Liver (tissue), 9 donors: ENCODE measurements around the gene CAMSAP1. TPM values are rescaled to one million over a fixed set of nuclear protein-coding genes. Genes with fewer than 3 reads are reported as not detected.

Experiments used
- DNase-seq: peaks from one replicate; pipeline ENCODE4 v3.0.0-alpha.2; 2017; ENCODE audit warnings: low spot score
- H3K27ac ChIP-seq, 2 donors: one replicate each; pipeline ENCODE4 v1.7.0; 2013; ENCODE audit warnings: inconsistent platforms in 2 of 2, low read length in 2 of 2, control low read depth in 1 of 2, low read depth in 1 of 2, mild to moderate bottlenecking in 1 of 2
- H3K27me3 ChIP-seq, 4 donors: one replicate each; pipeline versions ENCODE4 v1.6.1 to v1.7.0; 2013; ENCODE audit warnings: low read length in 3 of 4, inconsistent platforms in 1 of 4, mild to moderate bottlenecking in 1 of 4, moderate library complexity in 1 of 4; ENCODE audit not compliant: control insufficient read depth in 4 of 4, insufficient read depth in 4 of 4
- H3K36me3 ChIP-seq, 4 donors: one replicate each; pipeline versions ENCODE4 v1.6.1 to v1.7.0; 2013; ENCODE audit warnings: low read length in 3 of 4, mild to moderate bottlenecking in 3 of 4, low read depth in 1 of 4, moderate library complexity in 1 of 4; ENCODE audit not compliant: control insufficient read depth in 4 of 4, insufficient read depth in 3 of 4
- H3K4me1 ChIP-seq, 4 donors: one replicate each; pipeline versions ENCODE4 v1.6.1 to v1.7.0; 2013; ENCODE audit warnings: low read length in 3 of 4, mild to moderate bottlenecking in 3 of 4, moderate library complexity in 1 of 4; ENCODE audit not compliant: control insufficient read depth in 4 of 4, insufficient read depth in 4 of 4
- H3K4me3 ChIP-seq, 3 donors: one replicate each; pipeline versions ENCODE4 v1.6.1 to v1.7.0; 2013; ENCODE audit warnings: low read length in 3 of 3, control low read depth in 1 of 3, low read depth in 1 of 3, mild to moderate bottlenecking in 1 of 3
- H3K9ac ChIP-seq, 2 donors: one replicate each; pipeline ENCODE4 v1.7.0; 2013; ENCODE audit warnings: low read length in 2 of 2, mild to moderate bottlenecking in 2 of 2, moderate library complexity in 2 of 2, control low read depth in 1 of 2, low read depth in 1 of 2
- H3K9me3 ChIP-seq, 4 donors: one replicate each; pipeline versions ENCODE4 v1.6.1 to v1.7.0; 2013; ENCODE audit warnings: low read length in 3 of 4; ENCODE audit not compliant: control insufficient read depth in 4 of 4
- EGR1 ChIP-seq, 2 donors: IDR thresholded peaks; 2 replicates each; pipeline ENCODE4 v1.6.1; 2016 to 2018; ENCODE audit warnings: antibody characterized with exemption in 2 of 2, low read depth in 2 of 2
- FOXA1 ChIP-seq: IDR thresholded peaks from 2 replicates; pipeline ENCODE4 v1.6.1; 2016; ENCODE audit warnings: antibody characterized with exemption
- FOXA2 ChIP-seq: IDR thresholded peaks from 2 replicates; pipeline ENCODE4 v1.6.1; 2016; ENCODE audit warnings: antibody characterized with exemption
- GABPA ChIP-seq, 2 donors: IDR thresholded peaks in 1 of 2; conservative IDR thresholded peaks in 1 of 2; 2 replicates each; pipeline ENCODE4 v1.6.1; 2016; ENCODE audit warnings: antibody characterized with exemption in 2 of 2, mild to moderate bottlenecking in 1 of 2, moderate library complexity in 1 of 2
- HNF4A ChIP-seq, 2 donors: conservative IDR thresholded peaks; 2 replicates each; pipeline ENCODE4 v1.6.1; 2016; ENCODE audit warnings: antibody characterized with exemption in 2 of 2, mild to moderate bottlenecking in 2 of 2
- HNF4G ChIP-seq: IDR thresholded peaks from 2 replicates; pipeline ENCODE4 v1.6.1; 2016; ENCODE audit warnings: antibody characterized with exemption
- JUND ChIP-seq, 2 donors: IDR thresholded peaks; 2 replicates each; pipeline ENCODE4 v1.6.1; 2016; ENCODE audit warnings: antibody characterized with exemption in 2 of 2
- NR2F2 ChIP-seq: IDR thresholded peaks from 2 replicates; pipeline ENCODE4 v1.6.1; 2016; ENCODE audit warnings: antibody characterized with exemption
- RAD21 ChIP-seq, 2 donors: IDR thresholded peaks; 2 replicates each; pipeline ENCODE4 v1.6.1; 2016; ENCODE audit warnings: antibody characterized with exemption in 2 of 2, mild to moderate bottlenecking in 2 of 2
- RXRA ChIP-seq, 2 donors: IDR thresholded peaks; 2 replicates each; pipeline ENCODE4 v1.6.1; 2017 to 2018; ENCODE audit warnings: antibody characterized with exemption in 2 of 2, mild to moderate bottlenecking in 1 of 2
- SP1 ChIP-seq: IDR thresholded peaks from 2 replicates; pipeline ENCODE4 v1.6.1; 2018; ENCODE audit warnings: antibody characterized with exemption, mild to moderate bottlenecking
- TAF1 ChIP-seq: conservative IDR thresholded peaks from 2 replicates; pipeline ENCODE4 v1.6.1; 2016; ENCODE audit warnings: antibody characterized with exemption, mild to moderate bottlenecking
- YY1 ChIP-seq: IDR thresholded peaks from 2 replicates; pipeline ENCODE4 v1.6.1; 2016; ENCODE audit warnings: antibody characterized with exemption, mild to moderate bottlenecking
- WGBS: extraction: QIAGEN DNeasy Blood & Tissue Kit; methylation state at CpG from one replicate; pipeline ENCODE4 v1.1.7; 2013; 5-methylcytosine and 5-hydroxymethylcytosine counted together
- polyA plus RNA-seq, 2 donors: library from polyadenylated mRNA; stranded (reverse) in 1 of 2; unstranded in 1 of 2; fragments of 200-250 nt in 1 of 2; fragments of >200 nt in 1 of 2; fragmentation: Nextera tagmentation in 1 of 2; extraction: Ambion mirVana in 1 of 2; gene quantifications; one replicate each; pipeline versions ENCODE4 v1.2.1 to v1.2.3, GENCODE V29; 2013 to 2015
- total RNA-seq, 2 donors: library from RNA; depleted of rRNA; stranded (reverse); fragments of >200 nt; gene quantifications; one replicate each; pipeline ENCODE4 v1.2.3, GENCODE V29; 2014
- TF ChIP-seq, protein P1 (sequence below): IDR thresholded peaks from 2 replicates; pipeline ENCODE4 v1.6.1; 2016; ENCODE audit warnings: antibody characterized with exemption
- TF ChIP-seq, protein P2 (sequence below): fragments of 150-350 bp; IDR thresholded peaks from 2 replicates; pipeline ENCODE4 v1.5.1; 2017; ENCODE audit warnings: improper control_type of control experiment, low read depth, low read length; ENCODE audit not compliant: missing input control
- TF ChIP-seq, protein P3 (sequence below): IDR thresholded peaks from 2 replicates; pipeline ENCODE4 v1.6.1; 2016; ENCODE audit warnings: antibody characterized with exemption
- TF ChIP-seq, protein P4 (sequence below): IDR thresholded peaks from 2 replicates; pipeline ENCODE4 v1.6.1; 2016; ENCODE audit warnings: antibody characterized with exemption
- TF ChIP-seq, protein P5 (sequence below): IDR thresholded peaks from 2 replicates; pipeline ENCODE4 v1.6.1; 2016; ENCODE audit warnings: antibody characterized with exemption, mild to moderate bottlenecking
- donor health status: healthy.
- donor health status: healthy.
- donor health status: healthy.
- donor health status: healthy.
- donor health status: healthy.

Gene CAMSAP1
- total and polyA plus RNA-seq, 4 donors = 0.97 to 6.4 (median 5.1) TPM

DNA sequence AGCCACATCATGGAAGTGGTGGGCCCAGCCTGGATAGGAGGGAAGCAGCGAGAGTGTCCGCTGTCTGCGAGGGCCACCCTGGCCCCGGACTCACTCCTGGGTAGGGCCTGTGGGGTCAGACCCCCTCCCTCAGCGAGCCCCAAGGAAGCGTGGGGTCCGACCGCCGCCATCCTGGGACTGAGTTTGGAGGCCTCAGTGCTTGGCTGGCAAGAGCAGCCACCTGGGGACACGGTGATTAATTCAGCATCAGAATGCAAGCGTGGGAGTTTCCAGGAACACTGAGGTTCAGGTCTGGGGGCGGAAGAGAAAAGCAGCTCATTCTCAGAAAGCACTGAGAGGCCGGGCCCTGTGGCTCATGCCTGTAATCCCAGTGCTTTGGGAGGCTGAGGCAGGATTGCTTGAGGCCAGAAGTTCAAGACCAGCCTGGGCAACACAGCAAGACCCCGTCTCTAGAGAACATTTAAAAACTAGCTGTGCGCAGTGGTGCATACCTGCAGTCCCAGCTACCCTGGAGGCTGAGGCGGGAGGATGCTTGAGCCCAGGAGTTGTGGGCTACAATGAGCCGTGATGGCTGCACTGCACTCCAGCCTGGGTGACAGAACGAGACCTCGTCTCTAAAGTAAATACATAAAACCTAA is 18.3 kb upstream of the CAMSAP1 start:
- Histone ChIP-seq H3K4me1 (no peaks in the 10 kb centered on the region), H3K9ac (no peak overlapping the region), H3K4me3 (no peak overlapping the region), H3K27ac (no peak overlapping the region), H3K27me3 (no peaks in the 10 kb centered on the region), H3K9me3 (no peaks in the 10 kb centered on the region), H3K36me3 (peaks cover 0 to 4% (median under 1%) of the 10 kb centered on the region in 4 donors)
- TF ChIP-seq EGR1 (IDR thresholded peaks at IDR 0.05; ENCODE audit: low read depth in 2 of 2) (no peak), YY1 (no peak), RAD21 (IDR thresholded peaks at IDR 0.05) (no peak), JUND (IDR thresholded peaks at IDR 0.05) (no peak), FOXA1 (no peak), RXRA (IDR thresholded peaks at IDR 0.05) (no peak), TAF1 (no peak), SP1 (no peak), HNF4A (conservative IDR thresholded peaks at IDR 0.05) (no peak), HNF4G (no peak), GABPA (IDR thresholded peaks at IDR 0.05 in 1 of 2, conservative IDR thresholded peaks at IDR 0.05 in 1 of 2) (no peak), NR2F2 (no peak), FOXA2 (no peak)
- TF ChIP-seq, protein P1, sequence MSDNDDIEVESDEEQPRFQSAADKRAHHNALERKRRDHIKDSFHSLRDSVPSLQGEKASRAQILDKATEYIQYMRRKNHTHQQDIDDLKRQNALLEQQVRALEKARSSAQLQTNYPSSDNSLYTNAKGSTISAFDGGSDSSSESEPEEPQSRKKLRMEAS = no peak
- TF ChIP-seq, protein P2, sequence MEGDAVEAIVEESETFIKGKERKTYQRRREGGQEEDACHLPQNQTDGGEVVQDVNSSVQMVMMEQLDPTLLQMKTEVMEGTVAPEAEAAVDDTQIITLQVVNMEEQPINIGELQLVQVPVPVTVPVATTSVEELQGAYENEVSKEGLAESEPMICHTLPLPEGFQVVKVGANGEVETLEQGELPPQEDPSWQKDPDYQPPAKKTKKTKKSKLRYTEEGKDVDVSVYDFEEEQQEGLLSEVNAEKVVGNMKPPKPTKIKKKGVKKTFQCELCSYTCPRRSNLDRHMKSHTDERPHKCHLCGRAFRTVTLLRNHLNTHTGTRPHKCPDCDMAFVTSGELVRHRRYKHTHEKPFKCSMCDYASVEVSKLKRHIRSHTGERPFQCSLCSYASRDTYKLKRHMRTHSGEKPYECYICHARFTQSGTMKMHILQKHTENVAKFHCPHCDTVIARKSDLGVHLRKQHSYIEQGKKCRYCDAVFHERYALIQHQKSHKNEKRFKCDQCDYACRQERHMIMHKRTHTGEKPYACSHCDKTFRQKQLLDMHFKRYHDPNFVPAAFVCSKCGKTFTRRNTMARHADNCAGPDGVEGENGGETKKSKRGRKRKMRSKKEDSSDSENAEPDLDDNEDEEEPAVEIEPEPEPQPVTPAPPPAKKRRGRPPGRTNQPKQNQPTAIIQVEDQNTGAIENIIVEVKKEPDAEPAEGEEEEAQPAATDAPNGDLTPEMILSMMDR = no peak
- TF ChIP-seq, protein P3, sequence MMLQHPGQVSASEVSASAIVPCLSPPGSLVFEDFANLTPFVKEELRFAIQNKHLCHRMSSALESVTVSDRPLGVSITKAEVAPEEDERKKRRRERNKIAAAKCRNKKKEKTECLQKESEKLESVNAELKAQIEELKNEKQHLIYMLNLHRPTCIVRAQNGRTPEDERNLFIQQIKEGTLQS = no peak
- TF ChIP-seq, protein P4, sequence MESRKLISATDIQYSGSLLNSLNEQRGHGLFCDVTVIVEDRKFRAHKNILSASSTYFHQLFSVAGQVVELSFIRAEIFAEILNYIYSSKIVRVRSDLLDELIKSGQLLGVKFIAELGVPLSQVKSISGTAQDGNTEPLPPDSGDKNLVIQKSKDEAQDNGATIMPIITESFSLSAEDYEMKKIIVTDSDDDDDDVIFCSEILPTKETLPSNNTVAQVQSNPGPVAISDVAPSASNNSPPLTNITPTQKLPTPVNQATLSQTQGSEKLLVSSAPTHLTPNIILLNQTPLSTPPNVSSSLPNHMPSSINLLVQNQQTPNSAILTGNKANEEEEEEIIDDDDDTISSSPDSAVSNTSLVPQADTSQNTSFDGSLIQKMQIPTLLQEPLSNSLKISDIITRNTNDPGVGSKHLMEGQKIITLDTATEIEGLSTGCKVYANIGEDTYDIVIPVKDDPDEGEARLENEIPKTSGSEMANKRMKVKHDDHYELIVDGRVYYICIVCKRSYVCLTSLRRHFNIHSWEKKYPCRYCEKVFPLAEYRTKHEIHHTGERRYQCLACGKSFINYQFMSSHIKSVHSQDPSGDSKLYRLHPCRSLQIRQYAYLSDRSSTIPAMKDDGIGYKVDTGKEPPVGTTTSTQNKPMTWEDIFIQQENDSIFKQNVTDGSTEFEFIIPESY = no peak
- TF ChIP-seq, protein P5, sequence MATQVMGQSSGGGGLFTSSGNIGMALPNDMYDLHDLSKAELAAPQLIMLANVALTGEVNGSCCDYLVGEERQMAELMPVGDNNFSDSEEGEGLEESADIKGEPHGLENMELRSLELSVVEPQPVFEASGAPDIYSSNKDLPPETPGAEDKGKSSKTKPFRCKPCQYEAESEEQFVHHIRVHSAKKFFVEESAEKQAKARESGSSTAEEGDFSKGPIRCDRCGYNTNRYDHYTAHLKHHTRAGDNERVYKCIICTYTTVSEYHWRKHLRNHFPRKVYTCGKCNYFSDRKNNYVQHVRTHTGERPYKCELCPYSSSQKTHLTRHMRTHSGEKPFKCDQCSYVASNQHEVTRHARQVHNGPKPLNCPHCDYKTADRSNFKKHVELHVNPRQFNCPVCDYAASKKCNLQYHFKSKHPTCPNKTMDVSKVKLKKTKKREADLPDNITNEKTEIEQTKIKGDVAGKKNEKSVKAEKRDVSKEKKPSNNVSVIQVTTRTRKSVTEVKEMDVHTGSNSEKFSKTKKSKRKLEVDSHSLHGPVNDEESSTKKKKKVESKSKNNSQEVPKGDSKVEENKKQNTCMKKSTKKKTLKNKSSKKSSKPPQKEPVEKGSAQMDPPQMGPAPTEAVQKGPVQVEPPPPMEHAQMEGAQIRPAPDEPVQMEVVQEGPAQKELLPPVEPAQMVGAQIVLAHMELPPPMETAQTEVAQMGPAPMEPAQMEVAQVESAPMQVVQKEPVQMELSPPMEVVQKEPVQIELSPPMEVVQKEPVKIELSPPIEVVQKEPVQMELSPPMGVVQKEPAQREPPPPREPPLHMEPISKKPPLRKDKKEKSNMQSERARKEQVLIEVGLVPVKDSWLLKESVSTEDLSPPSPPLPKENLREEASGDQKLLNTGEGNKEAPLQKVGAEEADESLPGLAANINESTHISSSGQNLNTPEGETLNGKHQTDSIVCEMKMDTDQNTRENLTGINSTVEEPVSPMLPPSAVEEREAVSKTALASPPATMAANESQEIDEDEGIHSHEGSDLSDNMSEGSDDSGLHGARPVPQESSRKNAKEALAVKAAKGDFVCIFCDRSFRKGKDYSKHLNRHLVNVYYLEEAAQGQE = no peak
- DNase-seq = no peak
- WGBS = 89% methylated on average over 19 of the region's 19 CpGs
